ENCODE measurements around the gene PLXNA2.

GRCh38 chr1:208040821-208041297, 203.3 kb downstream of the PLXNA2 start:
- no peak for TF ChIP-seq CTCF (IDR thresholded peaks at IDR 0.05)
- TF ChIP-seq POLR2A (IDR thresholded peaks at IDR 0.05): no peak
